ENCODE results near the gene SPPL2C.

DNA sequence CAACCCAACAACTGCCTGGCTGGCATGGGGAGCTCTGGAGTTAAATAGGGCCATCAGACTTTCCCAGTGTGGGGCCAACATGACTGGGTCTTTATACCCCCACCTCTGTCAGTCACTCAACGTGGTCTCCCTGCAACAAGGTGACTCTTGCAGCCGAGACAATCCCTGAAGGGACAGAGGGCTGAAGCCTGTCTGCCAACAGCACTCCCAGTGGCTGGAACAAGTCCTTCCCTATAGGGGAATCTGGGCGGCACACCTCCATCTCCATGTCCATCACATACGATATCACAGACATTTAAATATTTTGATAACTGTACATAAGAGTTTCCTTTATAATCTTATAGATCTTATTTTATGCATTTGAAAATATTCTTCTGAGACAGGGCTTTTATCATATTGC lies 44.9 kb downstream of the SPPL2C start:
- TF ChIP-seq, protein P1, sequence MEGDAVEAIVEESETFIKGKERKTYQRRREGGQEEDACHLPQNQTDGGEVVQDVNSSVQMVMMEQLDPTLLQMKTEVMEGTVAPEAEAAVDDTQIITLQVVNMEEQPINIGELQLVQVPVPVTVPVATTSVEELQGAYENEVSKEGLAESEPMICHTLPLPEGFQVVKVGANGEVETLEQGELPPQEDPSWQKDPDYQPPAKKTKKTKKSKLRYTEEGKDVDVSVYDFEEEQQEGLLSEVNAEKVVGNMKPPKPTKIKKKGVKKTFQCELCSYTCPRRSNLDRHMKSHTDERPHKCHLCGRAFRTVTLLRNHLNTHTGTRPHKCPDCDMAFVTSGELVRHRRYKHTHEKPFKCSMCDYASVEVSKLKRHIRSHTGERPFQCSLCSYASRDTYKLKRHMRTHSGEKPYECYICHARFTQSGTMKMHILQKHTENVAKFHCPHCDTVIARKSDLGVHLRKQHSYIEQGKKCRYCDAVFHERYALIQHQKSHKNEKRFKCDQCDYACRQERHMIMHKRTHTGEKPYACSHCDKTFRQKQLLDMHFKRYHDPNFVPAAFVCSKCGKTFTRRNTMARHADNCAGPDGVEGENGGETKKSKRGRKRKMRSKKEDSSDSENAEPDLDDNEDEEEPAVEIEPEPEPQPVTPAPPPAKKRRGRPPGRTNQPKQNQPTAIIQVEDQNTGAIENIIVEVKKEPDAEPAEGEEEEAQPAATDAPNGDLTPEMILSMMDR (conservative IDR thresholded peaks at IDR 0.05; ENCODE audit: low read depth, low read length): no peak
- no peak for TF ChIP-seq EZH2 (IDR thresholded peaks at IDR 0.05; ENCODE audit: borderline replicate concordance, low read depth, low read length, poor library complexity, severe bottlenecking)
